GM18873 (cell line): ENCODE data around the gene CNOT2.

ENCODE experiments used
- ATAC-seq: cut with Tn5 transposase; IDR thresholded peaks from one replicate; pipeline ENCODE4 v1.9.1; 2021; ENCODE audit warnings: mild to moderate bottlenecking, moderate library complexity, moderate number of reproducible peaks; ENCODE audit not compliant: unreplicated experiment, low FRiP score

CNOT2 gene

DNA sequence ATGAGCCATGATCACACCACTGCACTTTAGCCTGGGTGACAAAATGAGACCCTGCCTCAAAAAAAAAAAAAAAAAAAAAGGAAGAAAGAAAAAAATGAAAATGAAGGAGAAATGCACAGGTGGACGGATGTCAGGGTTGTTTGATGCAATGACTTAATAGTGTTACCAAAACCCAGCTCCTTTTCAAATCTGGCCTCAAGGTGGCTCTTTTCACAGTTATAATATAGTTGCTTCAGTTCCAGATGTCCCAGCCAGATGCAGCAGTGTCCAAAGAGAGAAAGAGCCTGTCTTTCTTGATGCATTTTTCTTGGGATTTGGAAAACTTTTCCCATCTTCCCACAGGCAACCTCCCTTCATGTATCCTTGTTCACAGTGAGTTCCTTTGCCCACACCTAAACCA, 159.4 kb downstream of the CNOT2 start:
- ATAC-seq: no peak

DNA sequence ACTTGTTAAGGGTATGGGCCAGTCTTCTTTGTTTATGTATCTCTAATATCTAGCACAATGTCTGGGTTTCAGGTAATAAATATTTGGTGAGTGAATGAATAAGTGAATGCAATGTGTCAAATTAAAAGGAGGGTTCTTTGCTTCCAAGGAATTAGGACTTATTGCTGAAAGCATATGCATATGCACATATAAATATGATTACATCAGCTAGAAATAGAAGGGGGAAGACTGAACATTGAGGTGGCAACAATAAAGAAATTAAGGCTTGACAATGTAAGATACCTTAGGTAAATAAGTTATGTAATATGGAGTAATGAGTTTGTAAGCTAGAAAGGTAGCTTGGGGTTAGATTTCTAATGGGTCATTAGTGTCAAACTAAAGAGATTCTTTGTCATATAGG, 160.6 kb downstream of the CNOT2 start:
- no peak for ATAC-seq
